ENCODE data around the gene ADI1.
"Not testable (repeated sequence)": the region's sequence is repeated elsewhere in the genome, so short reads cannot be mapped to it uniquely, and the experiment has no call there.

ADI1 gene

GRCh38 chr2:3494984-3495666 lies 24.2 kb downstream of the ADI1 start:
- no peaks in the 10 kb centered on the region for H3K27me3 ChIP-seq (ENCODE audit: control insufficient read depth in 2 of 2, insufficient read depth in 2 of 2, low read length in 2 of 2)
- H3K4me3 ChIP-seq (ENCODE audit: low read length in 2 of 2): no peak overlapping the region
- no peak overlapping the region for H3K9ac ChIP-seq (ENCODE audit: low read depth in 1 of 2, low read length in 2 of 2)
- H3K4me1 ChIP-seq (ENCODE audit: control insufficient read depth in 2 of 2, insufficient read depth in 2 of 2, low read length in 2 of 2): no peaks in the 10 kb centered on the region
- H3K27ac ChIP-seq (ENCODE audit: low read depth in 2 of 2, low read length in 2 of 2): no peak overlapping the region
- no peaks in the 10 kb centered on the region for H3K9me3 ChIP-seq (ENCODE audit: control insufficient read depth in 2 of 2, low read length in 2 of 2)
- peaks cover 25 to 29% of the 10 kb centered on the region in 2 donors for H3K36me3 ChIP-seq (ENCODE audit: control insufficient read depth in 2 of 2, insufficient read depth in 2 of 2, low read length in 2 of 2)

- H3K36me3 ChIP-seq (ENCODE audit: control insufficient read depth in 2 of 2, insufficient read depth in 2 of 2, low read length in 2 of 2): peaks cover 16 to 19% of the 10 kb centered on the region in 2 donors
- H3K9ac ChIP-seq (ENCODE audit: low read depth in 1 of 2, low read length in 2 of 2): no peak overlapping the region
- peak overlapping the region; percentile 27 to 46 for H3K4me3 ChIP-seq (ENCODE audit: low read length in 2 of 2)
- H3K4me1 ChIP-seq (ENCODE audit: control insufficient read depth in 2 of 2, insufficient read depth in 2 of 2, low read length in 2 of 2): no peaks in the 10 kb centered on the region
- H3K27me3 ChIP-seq (ENCODE audit: control insufficient read depth in 2 of 2, insufficient read depth in 2 of 2, low read length in 2 of 2): no peaks in the 10 kb centered on the region
- H3K27ac ChIP-seq (ENCODE audit: low read depth in 2 of 2, low read length in 2 of 2): no peak overlapping the region
- H3K9me3 ChIP-seq (ENCODE audit: control insufficient read depth in 2 of 2, low read length in 2 of 2): no peaks in the 10 kb centered on the region
Measured at GRCh38 chr2:3493615-3494007, 25.7 kb downstream of the ADI1 start.

- Histone ChIP-seq H3K36me3 (ENCODE audit: control insufficient read depth in 2 of 2, insufficient read depth in 2 of 2, low read length in 2 of 2) (peaks cover 12 to 16% of the 10 kb centered on the region in 2 donors), H3K27me3 (ENCODE audit: control insufficient read depth in 2 of 2, insufficient read depth in 2 of 2, low read length in 2 of 2) (no peaks in the 10 kb centered on the region), H3K27ac (ENCODE audit: low read depth in 2 of 2, low read length in 2 of 2) (no peak overlapping the region), H3K4me1 (ENCODE audit: control insufficient read depth in 2 of 2, insufficient read depth in 2 of 2, low read length in 2 of 2) (no peaks in the 10 kb centered on the region), H3K4me3 (ENCODE audit: low read length in 2 of 2) (peak overlapping the region in 1 of 2 donors; percentile 46), H3K9ac (ENCODE audit: low read depth in 1 of 2, low read length in 2 of 2) (no peak overlapping the region), H3K9me3 (ENCODE audit: control insufficient read depth in 2 of 2, low read length in 2 of 2) (no peaks in the 10 kb centered on the region)
Measured at GRCh38 chr2:3492951-3493614, 26.2 kb downstream of the ADI1 start.

DNA sequence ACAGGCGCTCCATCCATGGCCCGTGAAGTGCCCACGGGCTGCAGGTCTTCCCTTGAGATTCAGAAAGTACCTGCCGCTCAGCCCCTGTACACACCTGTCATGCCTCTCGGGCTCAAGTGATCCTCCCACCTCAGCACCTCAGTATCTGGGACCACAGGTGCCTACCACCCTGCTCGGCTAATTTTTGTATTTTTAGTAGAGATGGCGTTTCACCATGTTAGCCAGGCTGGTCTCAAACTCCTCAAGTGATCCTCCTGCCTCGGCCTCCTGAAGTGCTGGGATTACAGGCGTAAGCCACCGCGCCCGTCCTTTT lies 26.9 kb downstream of the ADI1 start:
- not testable (repeated sequence) for H3K9ac ChIP-seq (ENCODE audit: low read depth in 1 of 2, low read length in 2 of 2); H3K4me1 ChIP-seq (ENCODE audit: control insufficient read depth in 2 of 2, insufficient read depth in 2 of 2, low read length in 2 of 2); H3K4me3 ChIP-seq (ENCODE audit: low read length in 2 of 2); H3K27ac ChIP-seq (ENCODE audit: low read depth in 2 of 2, low read length in 2 of 2); H3K27me3 ChIP-seq (ENCODE audit: control insufficient read depth in 2 of 2, insufficient read depth in 2 of 2, low read length in 2 of 2); H3K9me3 ChIP-seq (ENCODE audit: control insufficient read depth in 2 of 2, low read length in 2 of 2)
- H3K36me3 ChIP-seq (ENCODE audit: control insufficient read depth in 2 of 2, insufficient read depth in 2 of 2, low read length in 2 of 2): peaks cover 6 to 16% of the 10 kb centered on the region in 2 donors

- no peak overlapping the region for H3K27ac ChIP-seq (ENCODE audit: low read depth in 2 of 2, low read length in 2 of 2)
- H3K9me3 ChIP-seq (ENCODE audit: control insufficient read depth in 2 of 2, low read length in 2 of 2): no peaks in the 10 kb centered on the region
- peaks cover under 1 to 13% of the 10 kb centered on the region in 2 donors for H3K36me3 ChIP-seq (ENCODE audit: control insufficient read depth in 2 of 2, insufficient read depth in 2 of 2, low read length in 2 of 2)
- H3K9ac ChIP-seq (ENCODE audit: low read depth in 1 of 2, low read length in 2 of 2): no peak overlapping the region
- H3K27me3 ChIP-seq (ENCODE audit: control insufficient read depth in 2 of 2, insufficient read depth in 2 of 2, low read length in 2 of 2): no peaks in the 10 kb centered on the region
- no peaks in the 10 kb centered on the region for H3K4me1 ChIP-seq (ENCODE audit: control insufficient read depth in 2 of 2, insufficient read depth in 2 of 2, low read length in 2 of 2)
- H3K4me3 ChIP-seq (ENCODE audit: low read length in 2 of 2): no peak overlapping the region
Measured at GRCh38 chr2:3491716-3492474, 27.4 kb downstream of the ADI1 start.

GRCh38 chr2:3491306-3491705 lies 28.0 kb downstream of the ADI1 start:
- Histone ChIP-seq H3K27ac (ENCODE audit: low read depth in 2 of 2, low read length in 2 of 2) (no peak overlapping the region), H3K9me3 (ENCODE audit: control insufficient read depth in 2 of 2, low read length in 2 of 2) (no peaks in the 10 kb centered on the region)

DNA sequence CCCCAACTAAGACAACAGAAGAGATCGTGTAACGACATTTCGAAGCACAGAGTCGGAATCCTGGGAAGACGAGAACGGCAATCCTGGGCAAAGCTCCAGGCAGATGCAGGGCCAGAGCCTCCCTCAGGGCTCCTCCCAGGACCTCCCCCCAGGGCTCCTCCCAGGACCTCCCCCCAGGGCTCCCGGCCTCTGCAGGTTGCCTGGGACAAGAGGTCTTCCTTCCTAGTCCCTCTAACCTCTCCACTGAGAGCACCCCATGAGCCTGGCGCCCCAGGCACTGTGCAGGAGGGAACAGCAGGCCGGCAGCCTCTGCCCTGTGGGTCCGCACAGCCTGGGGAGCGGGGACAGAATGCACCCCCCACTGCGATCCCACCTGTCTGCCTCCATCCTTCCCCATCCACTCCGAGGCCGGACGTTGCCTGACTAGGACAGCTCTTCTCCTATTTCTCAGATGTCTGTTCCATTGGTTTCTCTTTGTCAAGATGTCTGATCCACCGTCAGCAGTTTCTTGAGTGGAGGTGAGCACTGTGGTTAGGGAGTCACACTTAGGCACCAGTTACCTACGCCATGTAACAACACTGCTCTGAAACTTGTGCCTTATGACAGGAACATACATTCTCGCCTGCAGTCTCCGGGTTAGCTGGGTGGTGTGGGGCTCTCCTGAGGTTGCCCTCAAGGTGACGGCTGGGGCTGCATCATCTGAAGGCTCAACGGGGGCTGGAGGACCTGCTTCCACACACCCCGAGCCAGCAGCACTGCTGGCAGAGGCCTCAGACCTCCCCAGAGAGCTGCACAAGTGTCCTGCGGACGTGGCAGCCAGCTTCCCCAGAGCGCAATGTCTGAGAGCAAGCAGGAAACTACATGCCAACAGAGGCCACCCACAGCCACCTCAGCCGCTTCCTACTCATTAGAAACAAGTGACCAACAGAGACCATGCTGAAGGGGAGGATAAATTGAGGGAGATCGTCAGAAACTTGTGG lies 28.9 kb downstream of the ADI1 start:
- Histone ChIP-seq H3K4me1 (ENCODE audit: control insufficient read depth in 2 of 2, insufficient read depth in 2 of 2, low read length in 2 of 2) (no peaks in the 10 kb centered on the region), H3K9ac (ENCODE audit: low read depth in 1 of 2, low read length in 2 of 2) (no peak overlapping the region), H3K4me3 (ENCODE audit: low read length in 2 of 2) (no peak overlapping the region), H3K36me3 (ENCODE audit: control insufficient read depth in 2 of 2, insufficient read depth in 2 of 2, low read length in 2 of 2) (peaks cover 5 to 6% of the 10 kb centered on the region in 2 donors), H3K9me3 (ENCODE audit: control insufficient read depth in 2 of 2, low read length in 2 of 2) (no peaks in the 10 kb centered on the region), H3K27ac (ENCODE audit: low read depth in 2 of 2, low read length in 2 of 2) (no peak overlapping the region), H3K27me3 (ENCODE audit: control insufficient read depth in 2 of 2, insufficient read depth in 2 of 2, low read length in 2 of 2) (no peaks in the 10 kb centered on the region)

More at GRCh38 chr2:3491306-3491705, 28.0 kb downstream of the ADI1 start:
- Histone ChIP-seq H3K4me1 (ENCODE audit: control insufficient read depth in 2 of 2, insufficient read depth in 2 of 2, low read length in 2 of 2) (no peaks in the 10 kb centered on the region), H3K36me3 (ENCODE audit: control insufficient read depth in 2 of 2, insufficient read depth in 2 of 2, low read length in 2 of 2) (peaks cover under 1 to 11% of the 10 kb centered on the region in 2 donors), H3K4me3 (ENCODE audit: low read length in 2 of 2) (no peak overlapping the region), H3K27me3 (ENCODE audit: control insufficient read depth in 2 of 2, insufficient read depth in 2 of 2, low read length in 2 of 2) (no peaks in the 10 kb centered on the region), H3K9ac (ENCODE audit: low read depth in 1 of 2, low read length in 2 of 2) (no peak overlapping the region)

- Histone ChIP-seq H3K4me1 (ENCODE audit: control insufficient read depth in 2 of 2, insufficient read depth in 2 of 2, low read length in 2 of 2) (no peaks in the 10 kb centered on the region), H3K9me3 (ENCODE audit: control insufficient read depth in 2 of 2, low read length in 2 of 2) (no peaks in the 10 kb centered on the region), H3K36me3 (ENCODE audit: control insufficient read depth in 2 of 2, insufficient read depth in 2 of 2, low read length in 2 of 2) (peaks cover 0 to 6% of the 10 kb centered on the region in 2 donors), H3K27ac (ENCODE audit: low read depth in 2 of 2, low read length in 2 of 2) (no peak overlapping the region), H3K27me3 (ENCODE audit: control insufficient read depth in 2 of 2, insufficient read depth in 2 of 2, low read length in 2 of 2) (no peaks in the 10 kb centered on the region), H3K4me3 (ENCODE audit: low read length in 2 of 2) (no peak overlapping the region), H3K9ac (ENCODE audit: low read depth in 1 of 2, low read length in 2 of 2) (no peak overlapping the region)
Measured at GRCh38 chr2:3489764-3490115, 29.6 kb downstream of the ADI1 start.

DNA sequence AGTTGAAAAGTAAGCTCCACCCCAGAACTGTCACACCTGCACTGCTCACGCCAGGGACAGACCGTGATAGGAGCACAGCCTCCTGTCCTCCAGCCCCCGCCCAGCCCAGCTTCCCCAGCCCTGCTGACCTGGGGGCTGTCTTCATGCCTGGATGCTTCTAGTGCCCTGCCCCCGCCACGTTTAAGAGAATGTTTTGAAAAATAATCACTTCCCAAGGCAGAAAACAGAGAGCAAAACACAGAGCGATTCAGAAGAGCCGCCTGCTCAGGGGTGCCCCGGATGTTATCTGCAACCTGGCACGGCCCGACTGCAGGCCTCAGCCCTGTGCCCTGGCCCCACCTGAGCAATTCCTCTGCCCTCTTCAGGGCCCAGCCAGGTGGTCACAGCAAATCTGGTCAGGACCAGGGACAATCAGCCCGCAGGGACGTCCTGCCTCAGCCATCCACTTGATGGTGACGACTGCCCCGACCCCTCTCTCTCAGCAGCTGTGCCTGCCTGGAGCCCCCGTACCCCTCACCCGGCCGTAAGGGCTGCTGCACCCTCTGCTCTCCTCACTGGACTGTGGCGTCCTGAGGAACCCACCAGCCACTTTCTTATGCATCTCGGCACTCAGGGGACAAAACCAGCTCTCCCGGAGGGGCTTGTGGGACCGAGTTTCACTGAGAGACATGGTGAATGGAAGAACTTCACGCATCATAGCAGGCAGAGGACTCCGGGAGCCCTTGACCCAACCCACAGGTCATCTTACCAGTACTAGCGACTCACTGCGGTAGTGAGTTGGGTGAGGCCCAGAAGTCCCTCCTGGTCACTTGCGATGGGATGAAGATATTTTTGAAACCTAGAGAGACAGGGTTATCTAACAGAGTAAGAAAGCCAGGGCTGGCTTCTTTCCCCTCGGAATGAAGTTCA lies 30.2 kb downstream of the ADI1 start:
- H3K4me3 ChIP-seq (ENCODE audit: low read length in 2 of 2): no peak overlapping the region
- H3K27ac ChIP-seq (ENCODE audit: low read depth in 2 of 2, low read length in 2 of 2): no peak overlapping the region
- H3K9ac ChIP-seq (ENCODE audit: low read depth in 1 of 2, low read length in 2 of 2): peak overlapping the region in 1 of 2 donors; percentile 1
- H3K36me3 ChIP-seq (ENCODE audit: control insufficient read depth in 2 of 2, insufficient read depth in 2 of 2, low read length in 2 of 2): peaks cover 0 to 6% of the 10 kb centered on the region in 2 donors
- no peaks in the 10 kb centered on the region for H3K27me3 ChIP-seq (ENCODE audit: control insufficient read depth in 2 of 2, insufficient read depth in 2 of 2, low read length in 2 of 2)
- H3K9me3 ChIP-seq (ENCODE audit: control insufficient read depth in 2 of 2, low read length in 2 of 2): no peaks in the 10 kb centered on the region
- H3K4me1 ChIP-seq (ENCODE audit: control insufficient read depth in 2 of 2, insufficient read depth in 2 of 2, low read length in 2 of 2): no peaks in the 10 kb centered on the region

Measured in mucosa of rectum (tissue), 2 donors.